Parathyroid adenoma (tissue), 2 donors: Measurements from ENCODE around the gene WASHC2A.
"Not testable (repeated sequence)": the region's sequence is repeated elsewhere in the genome, so short reads cannot be mapped to it uniquely, and the experiment has no call there.

Source experiments
- H2AFZ ChIP-seq: fragments of 300-600 bp; sonication (generic); one replicate; pipeline ENCODE4 v1.7.0; 2017; ENCODE audit warnings: antibody characterized with exemption, mild to moderate bottlenecking
- H3K27ac ChIP-seq: fragments of 300-600 bp; sonication (generic); one replicate; pipeline ENCODE4 v1.7.0; 2017
- H3K27me3 ChIP-seq: fragments of 300-600 bp; sonication (generic); one replicate; pipeline ENCODE4 v1.7.0; 2017; ENCODE audit warnings: low read length; ENCODE audit not compliant: control insufficient read depth, insufficient read depth
- H3K36me3 ChIP-seq: fragments of 300-600 bp; sonication (generic); one replicate; pipeline ENCODE4 v1.7.0; 2017; ENCODE audit warnings: low read length; ENCODE audit not compliant: control insufficient read depth, insufficient read depth
- H3K4me1 ChIP-seq: fragments of 300-600 bp; sonication (generic); one replicate; pipeline ENCODE4 v1.7.0; 2017; ENCODE audit warnings: control low read depth
- H3K4me2 ChIP-seq: fragments of 300-600 bp; sonication (generic); one replicate; pipeline ENCODE4 v1.7.0; 2017; ENCODE audit warnings: low read length
- H3K4me3 ChIP-seq: fragments of 300-600 bp; sonication (generic); one replicate; pipeline ENCODE4 v1.7.0; 2017; ENCODE audit warnings: low read depth, low read length
- H3K79me2 ChIP-seq: fragments of 300-600 bp; sonication (generic); one replicate; pipeline ENCODE4 v1.7.0; 2017; ENCODE audit warnings: control low read depth
- H3K9ac ChIP-seq: fragments of 300-600 bp; sonication (generic); one replicate; pipeline ENCODE4 v1.7.0; 2017; ENCODE audit warnings: mild to moderate bottlenecking
- H3K9me3 ChIP-seq: fragments of 300-600 bp; sonication (generic); one replicate; pipeline ENCODE4 v1.7.0; 2017; ENCODE audit warnings: low read length; ENCODE audit not compliant: control insufficient read depth
- TF ChIP-seq, protein P1 (sequence below): fragments of 300-600 bp; sonication (generic); IDR thresholded peaks from one replicate; pipeline ENCODE4 v1.7.0; 2017; ENCODE audit warnings: antibody characterized with exemption, mild to moderate bottlenecking
- donor health status: primary hyperparathyroidism.

WASHC2A gene

DNA sequence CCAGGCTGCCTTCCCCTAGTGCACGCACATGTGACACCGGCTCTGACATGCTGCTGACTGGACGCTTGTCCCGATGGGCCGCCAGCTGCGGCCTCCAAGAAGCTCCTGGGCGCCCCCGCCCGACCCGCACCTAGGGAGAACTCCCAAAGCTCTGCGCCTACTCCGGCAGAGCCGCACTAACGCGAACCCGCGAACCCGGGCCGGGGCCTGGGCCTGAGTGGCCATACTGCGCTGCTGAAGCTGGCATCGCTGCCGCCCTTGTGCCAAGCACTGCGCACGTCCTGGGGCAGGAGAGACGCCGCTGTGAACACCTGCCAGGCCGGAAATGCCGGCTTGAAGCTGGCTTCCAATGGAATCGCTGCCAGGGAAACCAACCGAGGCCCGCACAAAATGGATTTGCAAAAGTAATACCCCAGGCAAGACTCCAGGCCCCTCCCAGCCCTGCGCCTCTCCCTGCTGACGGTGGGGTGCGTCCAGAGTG, 85.1 kb downstream of the WASHC2A start:
- Histone ChIP-seq H3K9me3 (no peaks in the 10 kb centered on the region), H2AFZ (peak overlapping the region; percentile 78), H3K79me2 (no peaks in the 10 kb centered on the region), H3K4me2 (peak overlapping the region; percentile 35), H3K4me1 (no peaks in the 10 kb centered on the region), H3K27me3 (no peaks in the 10 kb centered on the region), H3K9ac (no peak overlapping the region), H3K4me3 (no peak overlapping the region), H3K36me3 (no peaks in the 10 kb centered on the region), H3K27ac (no peak overlapping the region)
- TF ChIP-seq, protein P1, sequence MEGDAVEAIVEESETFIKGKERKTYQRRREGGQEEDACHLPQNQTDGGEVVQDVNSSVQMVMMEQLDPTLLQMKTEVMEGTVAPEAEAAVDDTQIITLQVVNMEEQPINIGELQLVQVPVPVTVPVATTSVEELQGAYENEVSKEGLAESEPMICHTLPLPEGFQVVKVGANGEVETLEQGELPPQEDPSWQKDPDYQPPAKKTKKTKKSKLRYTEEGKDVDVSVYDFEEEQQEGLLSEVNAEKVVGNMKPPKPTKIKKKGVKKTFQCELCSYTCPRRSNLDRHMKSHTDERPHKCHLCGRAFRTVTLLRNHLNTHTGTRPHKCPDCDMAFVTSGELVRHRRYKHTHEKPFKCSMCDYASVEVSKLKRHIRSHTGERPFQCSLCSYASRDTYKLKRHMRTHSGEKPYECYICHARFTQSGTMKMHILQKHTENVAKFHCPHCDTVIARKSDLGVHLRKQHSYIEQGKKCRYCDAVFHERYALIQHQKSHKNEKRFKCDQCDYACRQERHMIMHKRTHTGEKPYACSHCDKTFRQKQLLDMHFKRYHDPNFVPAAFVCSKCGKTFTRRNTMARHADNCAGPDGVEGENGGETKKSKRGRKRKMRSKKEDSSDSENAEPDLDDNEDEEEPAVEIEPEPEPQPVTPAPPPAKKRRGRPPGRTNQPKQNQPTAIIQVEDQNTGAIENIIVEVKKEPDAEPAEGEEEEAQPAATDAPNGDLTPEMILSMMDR = no peak

DNA sequence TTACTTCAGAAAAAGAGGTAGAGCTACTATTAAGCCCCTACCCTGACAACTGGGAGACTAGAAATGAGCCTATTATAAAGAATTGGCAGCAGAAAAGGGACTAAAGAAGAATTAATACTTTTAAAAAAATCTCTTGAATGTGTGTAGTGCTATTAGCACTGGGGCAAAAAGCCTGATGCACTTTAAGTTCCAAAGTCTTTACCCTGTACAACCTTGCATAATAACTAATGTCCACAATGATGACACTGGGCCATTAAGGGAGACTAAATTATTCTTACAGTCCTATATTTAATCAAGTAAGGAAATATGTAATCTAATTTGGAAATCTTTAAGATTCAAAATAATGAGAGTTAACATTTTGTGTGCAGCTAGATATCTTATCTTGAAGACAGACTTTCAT, 90.1 kb downstream of the WASHC2A start:
- not testable (repeated sequence) for H3K9me3 ChIP-seq, H3K36me3 ChIP-seq, H3K27me3 ChIP-seq, H3K4me3 ChIP-seq, H2AFZ ChIP-seq, H3K27ac ChIP-seq, H3K79me2 ChIP-seq, H3K9ac ChIP-seq, H3K4me2 ChIP-seq, H3K4me1 ChIP-seq

DNA sequence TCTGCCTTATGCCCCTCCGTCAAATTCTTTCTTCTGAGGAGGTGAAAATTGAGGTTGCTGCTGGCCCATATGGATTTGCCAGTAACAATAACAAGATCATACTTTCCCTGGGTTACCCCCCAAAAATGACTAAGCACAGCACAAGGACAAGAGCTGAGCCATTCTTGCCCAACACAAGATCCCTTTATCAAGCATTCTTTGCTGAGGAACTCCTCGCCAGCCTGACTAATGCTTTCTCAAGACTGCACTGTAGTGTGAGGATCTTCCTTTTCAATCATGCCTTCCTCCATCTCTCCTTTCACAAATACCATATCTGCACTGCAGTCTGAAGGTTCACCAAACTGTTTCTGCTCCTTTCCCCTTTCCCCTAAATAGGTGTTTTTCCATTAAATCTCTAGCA, 92.1 kb downstream of the WASHC2A start:
- H3K79me2 ChIP-seq, H2AFZ ChIP-seq: not testable (repeated sequence)

DNA sequence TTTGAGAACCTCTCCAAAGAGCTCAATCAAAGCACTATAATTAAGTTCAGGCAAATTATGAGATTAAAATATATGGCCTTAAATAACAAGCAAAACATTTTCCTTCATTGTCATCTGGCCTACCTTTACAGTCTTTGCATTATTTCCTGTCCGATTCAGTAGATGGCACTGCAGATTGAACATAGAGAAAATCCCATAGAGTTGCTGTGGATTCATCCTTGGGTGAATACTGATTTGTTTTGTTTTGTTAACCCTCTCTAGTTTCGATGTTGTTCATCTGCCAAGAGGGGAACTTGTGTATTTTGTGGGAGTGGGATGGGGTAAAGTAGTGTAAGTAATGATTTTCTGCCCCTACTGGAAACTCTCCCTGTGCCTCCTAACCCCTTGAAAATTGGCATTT, 97.3 kb downstream of the WASHC2A start:
- not testable (repeated sequence) for H3K9me3 ChIP-seq, H3K4me1 ChIP-seq, H3K27ac ChIP-seq, H3K79me2 ChIP-seq, H3K4me3 ChIP-seq, H3K27me3 ChIP-seq, H2AFZ ChIP-seq, H3K36me3 ChIP-seq, H3K4me2 ChIP-seq, H3K9ac ChIP-seq

More for the DNA sequence above, 92.1 kb downstream of the WASHC2A start:
- H3K36me3 ChIP-seq, H3K9ac ChIP-seq, H3K27me3 ChIP-seq, H3K4me2 ChIP-seq, H3K9me3 ChIP-seq, H3K4me1 ChIP-seq, H3K4me3 ChIP-seq, H3K27ac ChIP-seq: not testable (repeated sequence)

DNA sequence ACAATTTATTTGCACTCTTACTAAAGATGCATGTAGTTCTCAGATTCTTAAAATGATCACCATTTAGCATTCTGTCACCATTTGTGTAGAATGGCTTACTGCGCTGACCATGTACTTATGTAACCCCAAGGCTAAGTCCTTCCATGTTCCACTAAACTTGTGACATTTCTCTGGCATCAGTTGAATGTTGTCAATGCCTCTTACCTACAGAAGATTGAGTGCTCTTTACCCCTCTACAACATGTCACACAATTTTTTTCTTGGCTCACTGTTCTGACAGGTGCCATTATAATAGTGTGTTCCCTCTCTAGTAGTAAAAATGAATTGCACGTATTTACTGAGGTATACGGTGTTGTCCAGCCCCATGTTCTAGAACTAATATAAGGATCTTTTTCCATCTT, 100.1 kb downstream of the WASHC2A start:
- H3K4me3 ChIP-seq, H2AFZ ChIP-seq, H3K27ac ChIP-seq, H3K9ac ChIP-seq, H3K4me2 ChIP-seq, H3K9me3 ChIP-seq, H3K79me2 ChIP-seq, H3K27me3 ChIP-seq, H3K4me1 ChIP-seq, H3K36me3 ChIP-seq: not testable (repeated sequence)

DNA sequence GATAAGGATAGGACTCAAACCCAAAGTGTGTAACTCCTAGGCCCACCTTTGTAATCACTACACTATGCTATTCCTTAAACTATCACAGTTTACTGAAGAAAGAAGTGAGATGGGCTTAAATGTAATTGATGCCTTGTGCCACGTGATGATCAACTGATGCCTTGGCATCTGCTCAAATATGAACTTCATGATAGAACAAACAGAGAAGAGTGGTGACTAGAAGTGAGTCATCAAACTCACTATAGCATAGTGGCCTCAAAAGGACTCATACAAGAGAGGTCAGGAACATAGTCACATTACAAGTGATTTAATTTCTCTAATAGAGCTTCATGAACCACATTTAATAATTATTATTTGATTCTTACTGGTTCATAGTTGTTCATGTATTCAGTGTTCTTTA, 101.8 kb downstream of the WASHC2A start:
- not testable (repeated sequence) for H3K79me2 ChIP-seq, H3K27me3 ChIP-seq, H3K27ac ChIP-seq, H3K9me3 ChIP-seq, H3K9ac ChIP-seq, H3K4me2 ChIP-seq, H3K4me3 ChIP-seq, H3K4me1 ChIP-seq, H2AFZ ChIP-seq, H3K36me3 ChIP-seq

DNA sequence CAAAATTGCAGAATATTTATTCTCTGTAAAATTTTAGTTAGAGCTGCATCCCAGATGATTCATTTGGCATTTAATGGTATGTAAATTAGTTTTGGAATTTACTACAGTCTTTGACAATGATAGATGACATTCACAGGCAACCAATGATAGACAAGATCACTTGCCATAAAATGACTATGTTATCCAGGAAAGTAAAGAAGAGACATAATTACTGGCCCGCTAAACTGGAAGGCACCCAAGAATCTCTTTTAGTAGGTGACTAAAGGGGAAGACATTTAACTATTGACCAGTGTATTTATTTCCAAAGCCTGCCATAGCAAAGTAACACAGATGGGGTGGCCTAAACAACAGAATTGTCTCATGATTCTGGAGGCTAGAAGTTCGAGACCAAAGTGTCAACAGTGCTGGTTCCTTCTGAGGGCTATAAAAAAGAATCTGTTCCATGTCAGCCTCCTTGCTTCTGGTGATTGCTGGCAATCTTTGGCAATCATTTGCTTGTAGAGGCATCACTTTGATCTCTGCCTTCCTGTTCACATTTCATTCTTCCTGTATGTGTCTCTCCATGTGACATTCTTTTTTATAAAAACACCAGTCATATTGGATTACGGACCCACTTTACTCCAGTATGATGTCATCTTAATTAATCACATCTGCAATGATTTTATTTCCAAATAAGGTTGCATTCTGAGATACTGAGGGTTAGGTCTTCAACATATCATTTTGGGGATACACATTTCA, 107.2 kb downstream of the WASHC2A start:
- not testable (repeated sequence) for H3K9me3 ChIP-seq, H2AFZ ChIP-seq, H3K79me2 ChIP-seq, H3K9ac ChIP-seq, H3K4me1 ChIP-seq, H3K27ac ChIP-seq, H3K4me3 ChIP-seq, H3K36me3 ChIP-seq, H3K4me2 ChIP-seq, H3K27me3 ChIP-seq
